HG03378 (cell line): ENCODE measurements around the gene PAOX.
"Not testable (repeated sequence)": the region's sequence is repeated elsewhere in the genome, so short reads cannot be mapped to it uniquely, and the experiment has no call there.

ENCODE experiments used
- ATAC-seq: cut with Tn5 transposase; IDR thresholded peaks from one replicate; pipeline ENCODE4 v1.9.1; 2021; ENCODE audit warnings: mild to moderate bottlenecking, moderate library complexity; ENCODE audit not compliant: unreplicated experiment

The PAOX gene

GRCh38 chr10:133403359-133403758 lies 24.3 kb downstream of the PAOX start:
- no peak for ATAC-seq

- ATAC-seq, result no peak
Observed at GRCh38 chr10:133403784-133404183, 24.7 kb downstream of the PAOX start.

- no peak for ATAC-seq
Observed at GRCh38 chr10:133405272-133405671, 26.2 kb downstream of the PAOX start.

- ATAC-seq, result peak; percentile 49
Observed at GRCh38 chr10:133405844-133406527, 26.9 kb downstream of the PAOX start.

- ATAC-seq, result no peak
Observed at GRCh38 chr10:133411523-133412380, 32.7 kb downstream of the PAOX start.

- ATAC-seq, result no peak
Observed at GRCh38 chr10:133412381-133412711, 33.3 kb downstream of the PAOX start.

- ATAC-seq, result not testable (repeated sequence)
Observed at GRCh38 chr10:133414401-133414800, 35.3 kb downstream of the PAOX start.

GRCh38 chr10:133415752-133416151 lies 36.7 kb downstream of the PAOX start:
- no peak for ATAC-seq

GRCh38 chr10:133418289-133418993 lies 39.4 kb downstream of the PAOX start:
- ATAC-seq, result no peak

GRCh38 chr10:133419211-133419950 lies 40.3 kb downstream of the PAOX start:
- no peak for ATAC-seq

- no peak for ATAC-seq
Observed at GRCh38 chr10:133420028-133420427, 41.0 kb downstream of the PAOX start.

- no peak for ATAC-seq
Observed at GRCh38 chr10:133420579-133420978, 41.5 kb downstream of the PAOX start.

GRCh38 chr10:133421336-133422222 lies 42.5 kb downstream of the PAOX start:
- no peak for ATAC-seq

GRCh38 chr10:133422223-133422806 lies 43.3 kb downstream of the PAOX start:
- no peak for ATAC-seq

- ATAC-seq, result no peak
Observed at GRCh38 chr10:133422807-133423771, 44.0 kb downstream of the PAOX start.

- ATAC-seq, result not testable (repeated sequence)
Observed at GRCh38 chr10:133424102-133424501, 45.0 kb downstream of the PAOX start.

GRCh38 chr10:133424601-133425000 lies 45.5 kb downstream of the PAOX start, which contains the start of gene SPRN:
TSS of gene SPRN (minus strand) at chr10:133424625. CDS start at chr10:133423681, 944 bp downstream.
- ATAC-seq, result not testable (repeated sequence)

GRCh38 chr10:133429571-133429970 lies 50.5 kb downstream of the PAOX start:
- ATAC-seq, result not testable (repeated sequence)
